Measurements from ENCODE around the gene GLYATL3. TPM values are rescaled to one million over a fixed set of nuclear protein-coding genes. Genes with fewer than 3 reads are reported as not detected.

GLYATL3 gene
- total and polyA plus RNA-seq, 5 experiments from 2014 or later, result not detected

DNA sequence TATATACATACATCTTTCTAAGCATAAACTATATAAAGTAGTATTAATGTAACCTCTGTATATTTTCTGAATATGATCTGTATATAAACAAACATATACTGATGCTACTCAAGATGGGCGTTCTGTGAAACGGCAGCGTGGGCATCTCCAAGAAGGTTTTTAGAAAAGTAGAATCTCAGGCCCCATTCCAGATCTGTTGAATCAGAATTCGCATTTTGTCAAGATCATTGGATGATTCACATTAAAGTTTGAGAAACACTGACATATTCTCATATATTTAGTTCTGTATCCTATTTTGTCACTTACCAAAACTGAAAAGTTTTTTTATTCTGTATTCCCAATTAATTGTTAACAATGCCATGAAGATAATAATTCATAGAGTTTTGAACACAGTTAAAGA is 56.2 kb downstream of the GLYATL3 start:
- Mint-ChIP-seq H3K4me3 (no peak overlapping the region), H3K4me1 (peaks cover 2 to 12% (median 11%) of the 10 kb centered on the region in 4 donors), H3K36me3 (no peaks in the 10 kb centered on the region), H3K9me3 (peaks cover 0 to 2% (median 0%) of the 10 kb centered on the region in 9 donors), H3K27me3 (peaks cover 10 to 15% (median 12%) of the 10 kb centered on the region in 5 donors), H3K27ac (no peak overlapping the region)
- ATAC-seq (no peak), DNase-seq (no peak)
- POLR2A ChIA-PET, result no interaction called here

GRCh38 chr6:49556429-49556837 is 56.7 kb downstream of the GLYATL3 start:
- H3K36me3 Mint-ChIP-seq, result no peaks in the 10 kb centered on the region
- peaks cover 10 to 14% (median 12%) of the 10 kb centered on the region in 5 donors for H3K27me3 Mint-ChIP-seq
- H3K4me1 Mint-ChIP-seq, result peaks cover 2 to 7% (median 6%) of the 10 kb centered on the region in 4 donors
- no peak for DNase-seq
- no peak overlapping the region for H3K27ac Mint-ChIP-seq
- H3K4me3 Mint-ChIP-seq, result no peak overlapping the region
- no peak for ATAC-seq
- peaks cover 0 to 5% (median 0%) of the 10 kb centered on the region in 9 donors for H3K9me3 Mint-ChIP-seq
- POLR2A ChIA-PET, result no interaction called here

DNA sequence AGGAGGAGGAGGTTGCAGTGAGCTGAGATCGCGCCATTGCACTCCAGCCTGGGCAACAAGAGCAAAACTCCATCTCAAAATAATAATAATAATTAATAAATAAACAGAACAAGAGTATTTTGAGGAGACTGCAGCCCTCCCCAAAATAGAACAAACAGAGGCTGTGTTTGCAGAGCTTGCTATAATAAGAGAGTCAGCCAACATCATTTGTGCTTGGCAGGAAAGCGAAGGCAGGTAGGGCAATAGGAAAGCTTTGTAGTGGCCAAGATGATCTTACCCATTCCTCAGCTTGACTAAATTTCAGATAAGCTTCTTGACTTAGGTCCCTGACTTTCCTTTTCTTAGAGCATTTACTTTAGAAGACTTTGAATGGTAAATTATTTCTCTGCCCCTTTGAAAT is 57.5 kb downstream of the GLYATL3 start:
- no peak for DNase-seq
- peaks cover 0 to 2% (median under 1%) of the 10 kb centered on the region in 4 donors for H3K4me1 Mint-ChIP-seq
- no peaks in the 10 kb centered on the region for H3K36me3 Mint-ChIP-seq
- ATAC-seq, result no peak
- peaks cover 0 to 5% (median 0%) of the 10 kb centered on the region in 9 donors for H3K9me3 Mint-ChIP-seq
- POLR2A ChIA-PET, result no interaction called here
- H3K27ac Mint-ChIP-seq, result no peak overlapping the region
- no peak overlapping the region for H3K4me3 Mint-ChIP-seq
- H3K27me3 Mint-ChIP-seq, result peaks cover 7 to 14% (median 11%) of the 10 kb centered on the region in 5 donors

DNA sequence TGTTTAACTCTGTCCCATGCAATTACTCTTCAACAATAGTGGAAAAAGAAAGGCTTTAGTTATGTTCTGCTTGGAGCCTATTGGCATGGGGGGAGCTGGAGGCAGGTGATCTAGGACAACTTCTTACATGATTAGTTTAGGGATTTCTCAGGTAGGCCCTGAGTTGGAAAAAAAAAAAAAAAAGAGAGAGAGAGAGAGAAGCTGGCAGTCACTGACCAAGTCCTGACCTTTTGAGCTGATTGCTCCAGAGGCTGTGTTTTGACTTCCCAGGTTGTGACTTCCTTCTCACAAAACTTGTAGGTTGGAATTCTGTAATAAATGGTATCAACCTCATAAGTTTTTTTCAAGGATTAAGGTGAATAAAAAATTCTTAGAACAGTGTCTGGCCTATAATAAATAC is 58.5 kb downstream of the GLYATL3 start:
- no peaks in the 10 kb centered on the region for H3K36me3 Mint-ChIP-seq
- DNase-seq, result no peak
- POLR2A ChIA-PET, result no interaction called here
- no peak for ATAC-seq
- peaks cover 0 to 5% (median 0%) of the 10 kb centered on the region in 9 donors for H3K9me3 Mint-ChIP-seq
- no peaks in the 10 kb centered on the region for H3K4me1 Mint-ChIP-seq
- H3K27me3 Mint-ChIP-seq, result peaks cover 7 to 14% (median 8%) of the 10 kb centered on the region in 5 donors
- no peak overlapping the region for H3K27ac Mint-ChIP-seq
- H3K4me3 Mint-ChIP-seq, result no peak overlapping the region

GRCh38 chr6:49563006-49563886 is 63.5 kb downstream of the GLYATL3 start:
- POLR2A ChIA-PET, result no interaction called here
- Mint-ChIP-seq H3K9me3 (peaks cover 0 to 5% (median 0%) of the 10 kb centered on the region in 9 donors), H3K36me3 (no peaks in the 10 kb centered on the region), H3K27ac (no peak overlapping the region), H3K27me3 (peaks cover 9 to 17% (median 14%) of the 10 kb centered on the region in 5 donors), H3K4me3 (no peak overlapping the region), H3K4me1 (no peaks in the 10 kb centered on the region)
- DNase-seq, result no peak
- ATAC-seq, result no peak

GRCh38 chr6:49564552-49564951 is 64.8 kb downstream of the GLYATL3 start:
- peaks cover 0 to 5% (median 0%) of the 10 kb centered on the region in 9 donors for H3K9me3 Mint-ChIP-seq
- no peak overlapping the region for H3K4me3 Mint-ChIP-seq
- H3K36me3 Mint-ChIP-seq, result no peaks in the 10 kb centered on the region
- peaks cover 6 to 16% (median 14%) of the 10 kb centered on the region in 5 donors for H3K27me3 Mint-ChIP-seq
- DNase-seq (no peak), ATAC-seq (no peak)
- H3K4me1 Mint-ChIP-seq, result no peaks in the 10 kb centered on the region
- POLR2A ChIA-PET, result no interaction called here
- H3K27ac Mint-ChIP-seq, result no peak overlapping the region

- H3K27me3 Mint-ChIP-seq, result peaks cover 6 to 21% (median 14%) of the 10 kb centered on the region in 5 donors
- H3K9me3 Mint-ChIP-seq, result peaks cover 0 to 5% (median 0%) of the 10 kb centered on the region in 9 donors
- H3K4me3 Mint-ChIP-seq, result no peak overlapping the region
- POLR2A ChIA-PET, result no interaction called here
- H3K36me3 Mint-ChIP-seq, result no peaks in the 10 kb centered on the region
- DNase-seq (no peak), ATAC-seq (no peak)
- no peaks in the 10 kb centered on the region for H3K4me1 Mint-ChIP-seq
- no peak overlapping the region for H3K27ac Mint-ChIP-seq
Measured at GRCh38 chr6:49565261-49565660, 65.5 kb downstream of the GLYATL3 start.

DNA sequence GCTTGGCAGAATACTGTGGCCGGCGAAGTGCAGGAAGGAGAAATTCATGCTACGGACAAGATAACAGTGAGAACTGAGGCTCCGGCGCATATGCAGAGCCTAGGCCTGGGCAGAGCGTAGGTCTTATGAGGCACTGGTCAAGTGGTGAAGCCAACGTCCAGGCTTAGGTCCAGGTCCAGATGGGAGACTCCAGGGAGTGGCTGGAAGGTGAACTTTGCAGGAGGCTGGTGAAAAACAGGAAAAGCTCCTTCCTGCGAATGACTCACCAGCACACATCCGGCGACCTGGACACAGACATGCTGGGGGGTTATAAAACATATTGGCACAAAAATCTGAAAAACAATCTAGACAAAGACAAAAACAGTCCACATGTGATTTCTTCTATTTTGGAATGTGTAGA is 66.1 kb downstream of the GLYATL3 start:
- Mint-ChIP-seq H3K36me3 (no peaks in the 10 kb centered on the region), H3K4me1 (no peaks in the 10 kb centered on the region), H3K27me3 (peaks cover 5 to 19% (median 14%) of the 10 kb centered on the region in 5 donors), H3K9me3 (peaks cover 0 to 5% (median 0%) of the 10 kb centered on the region in 9 donors), H3K4me3 (no peak overlapping the region), H3K27ac (no peak overlapping the region)
- POLR2A ChIA-PET, result no interaction called here
- DNase-seq, result no peak
- no peak for ATAC-seq

DNA sequence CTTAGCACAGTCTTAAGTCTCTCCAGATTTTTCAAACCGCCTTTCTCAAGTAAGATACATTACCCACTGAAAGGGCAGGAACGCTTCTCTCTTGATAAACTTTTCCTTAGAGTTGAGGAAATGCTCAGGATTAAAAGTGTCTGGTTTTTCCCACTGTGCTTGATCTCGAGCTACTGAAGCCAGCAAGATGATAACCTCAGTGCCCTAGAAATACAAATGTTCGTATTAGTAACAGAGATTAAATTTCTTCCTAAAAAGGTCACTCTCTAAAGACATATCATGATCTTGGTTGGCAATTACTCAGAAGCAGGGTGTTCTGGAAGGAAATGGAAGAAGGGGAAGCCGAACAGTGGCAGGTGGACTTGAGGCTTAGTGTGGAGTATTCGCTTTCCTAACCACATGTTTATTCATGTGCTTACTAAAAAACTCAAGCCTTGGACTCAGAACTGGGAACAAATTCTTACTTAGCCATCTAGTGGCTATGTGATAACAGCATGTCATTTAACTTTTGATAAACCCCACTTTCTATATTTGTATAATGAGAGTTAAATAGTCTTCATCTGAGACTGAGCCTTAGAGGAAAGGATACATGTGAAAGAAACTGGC is 70.9 kb downstream of the GLYATL3 start:
- Mint-ChIP-seq H3K4me3 (no peak overlapping the region), H3K27ac (no peak overlapping the region), H3K36me3 (no peaks in the 10 kb centered on the region), H3K27me3 (peaks cover 0 to 15% (median 3%) of the 10 kb centered on the region in 5 donors), H3K4me1 (no peaks in the 10 kb centered on the region), H3K9me3 (no peaks in the 10 kb centered on the region)
- POLR2A ChIA-PET, result no interaction called here
- DNase-seq (no peak), ATAC-seq (no peak)

DNA sequence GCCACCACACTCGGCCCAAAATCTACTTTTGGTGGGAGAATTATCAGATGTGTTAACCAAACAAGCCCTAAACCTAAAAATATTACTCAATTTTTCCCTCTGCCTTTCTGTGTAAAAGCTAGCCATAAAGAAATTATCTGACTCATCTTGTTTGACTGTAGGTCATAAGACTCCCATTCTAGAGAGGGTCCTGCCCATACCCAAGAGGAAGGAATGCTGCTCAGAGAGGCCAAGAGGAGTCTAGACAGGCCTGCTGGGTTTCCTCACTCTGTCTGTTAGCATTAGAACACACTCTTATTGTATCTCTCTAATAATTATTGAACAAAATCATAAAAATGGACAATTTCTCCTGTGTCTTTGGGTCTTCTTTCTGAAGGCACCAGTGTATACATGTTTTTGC is 76.9 kb downstream of the GLYATL3 start:
- no peak overlapping the region for H3K27ac Mint-ChIP-seq
- ATAC-seq (no peak), DNase-seq (no peak)
- no peaks in the 10 kb centered on the region for H3K36me3 Mint-ChIP-seq
- peaks cover 0 to 2% (median 0%) of the 10 kb centered on the region in 9 donors for H3K9me3 Mint-ChIP-seq
- peaks cover 0 to 5% (median 1%) of the 10 kb centered on the region in 5 donors for H3K27me3 Mint-ChIP-seq
- POLR2A ChIA-PET, result no interaction called here
- no peak overlapping the region for H3K4me3 Mint-ChIP-seq
- H3K4me1 Mint-ChIP-seq, result no peaks in the 10 kb centered on the region

Other genes with a start within 250 kb of the GLYATL3 start
- 10 to 100 TPM; 12.3 to 14.1 TPM for gene MMUT, start 36.7 kb upstream of the GLYATL3 start, total RNA-seq
- gene MMUT, start 36.7 kb upstream of the GLYATL3 start, polyA plus RNA-seq, result 10 to 100 TPM in 1 of 3 donors, 1 to 10 TPM in 2; 9.1 to 11.3 (median 9.5) TPM
- 1 to 10 TPM; 5.2 to 5.4 TPM for gene CENPQ, start 36.6 kb upstream of the GLYATL3 start, total RNA-seq
- gene CENPQ, start 36.6 kb upstream of the GLYATL3 start, polyA plus RNA-seq, result 1 to 10 TPM; 3.6 to 6.1 (median 4.9) TPM
- gene C6orf141, start 50.7 kb downstream of the GLYATL3 start, total RNA-seq, result not detected
- not detected for gene C6orf141, start 50.7 kb downstream of the GLYATL3 start, polyA plus RNA-seq
- not detected for gene RHAG, start 136.9 kb downstream of the GLYATL3 start, total RNA-seq
- not detected for gene RHAG, start 136.9 kb downstream of the GLYATL3 start, polyA plus RNA-seq
- gene CRISP2, start 213.6 kb downstream of the GLYATL3 start, total RNA-seq, result not detected
- gene CRISP2, start 213.6 kb downstream of the GLYATL3 start, polyA plus RNA-seq, result not detected
- gene CRISP3, start 244.5 kb downstream of the GLYATL3 start, total RNA-seq, result not detected
- gene CRISP3, start 244.5 kb downstream of the GLYATL3 start, polyA plus RNA-seq, result not detected